ENCODE results near the gene ELAVL2.

ELAVL2 gene

GRCh38 chr9:23821375-23822181, 4.5 kb downstream of the ELAVL2 start:
- no peak for DNase-seq (ENCODE audit: low spot score)

DNA sequence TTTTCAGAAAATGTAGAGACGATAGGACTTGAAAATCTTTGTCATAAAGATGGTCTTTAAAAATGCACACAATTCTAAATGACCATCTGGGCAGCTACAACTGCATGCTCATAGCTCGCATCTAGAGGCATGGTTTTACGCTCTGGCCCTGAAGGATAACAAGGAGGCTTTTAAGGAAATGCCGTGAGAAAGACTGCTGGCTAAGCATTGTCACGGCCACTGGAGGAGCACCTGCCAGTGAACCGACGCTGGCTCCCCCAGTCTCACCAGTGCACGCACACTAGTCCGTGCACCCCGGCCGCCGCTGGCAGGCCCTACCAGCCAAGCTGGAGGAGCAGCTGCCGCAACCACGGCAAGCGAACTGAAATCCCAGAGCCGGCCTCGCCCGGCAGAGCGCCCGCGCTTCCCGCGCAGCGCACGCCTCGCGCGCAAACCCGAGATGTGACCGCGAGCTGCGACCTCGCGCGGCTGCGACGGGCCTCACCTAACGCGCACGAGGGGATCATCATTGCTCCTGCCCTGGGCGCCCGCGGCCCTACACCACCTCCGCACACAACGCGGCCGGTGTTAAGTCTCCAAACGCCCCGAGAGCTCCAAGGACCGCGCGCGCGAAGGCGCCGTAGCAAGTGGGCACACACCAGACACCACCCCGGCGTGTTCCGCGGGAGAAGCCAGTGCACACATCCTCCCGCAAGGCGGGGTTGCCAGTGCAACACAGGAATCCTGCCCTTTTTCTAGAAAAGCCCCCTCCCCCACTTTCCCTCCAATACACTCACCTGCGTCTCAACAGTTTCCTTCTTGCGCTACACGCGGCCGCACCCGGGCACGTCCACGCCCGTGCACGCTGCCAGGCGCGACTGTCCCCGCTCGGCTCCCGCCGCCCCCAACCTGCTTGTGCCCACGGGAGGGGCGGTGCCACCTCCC, 5.3 kb downstream of the ELAVL2 start:
- DNase-seq (ENCODE audit: low spot score) = no peak

DNA sequence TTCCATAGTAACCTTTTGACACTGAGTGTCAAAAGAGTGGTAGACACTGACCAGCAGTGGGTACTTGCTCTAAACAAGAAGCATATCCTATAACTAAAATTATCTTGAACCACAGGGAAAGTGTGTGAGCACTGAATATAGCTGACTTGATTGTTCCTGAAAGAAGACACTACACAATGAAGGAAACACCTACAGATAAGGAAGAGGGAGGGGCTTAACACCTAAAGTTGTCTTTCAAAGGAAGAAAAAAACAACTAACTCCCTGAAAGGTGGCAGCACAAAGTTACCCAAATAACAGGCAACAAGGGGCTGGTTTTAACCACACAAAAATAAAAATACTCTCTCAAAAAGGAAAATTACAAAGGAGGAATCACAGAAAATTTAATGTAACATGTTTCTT, 6.6 kb downstream of the ELAVL2 start:
- DNase-seq (ENCODE audit: low spot score) = no peak

DNA sequence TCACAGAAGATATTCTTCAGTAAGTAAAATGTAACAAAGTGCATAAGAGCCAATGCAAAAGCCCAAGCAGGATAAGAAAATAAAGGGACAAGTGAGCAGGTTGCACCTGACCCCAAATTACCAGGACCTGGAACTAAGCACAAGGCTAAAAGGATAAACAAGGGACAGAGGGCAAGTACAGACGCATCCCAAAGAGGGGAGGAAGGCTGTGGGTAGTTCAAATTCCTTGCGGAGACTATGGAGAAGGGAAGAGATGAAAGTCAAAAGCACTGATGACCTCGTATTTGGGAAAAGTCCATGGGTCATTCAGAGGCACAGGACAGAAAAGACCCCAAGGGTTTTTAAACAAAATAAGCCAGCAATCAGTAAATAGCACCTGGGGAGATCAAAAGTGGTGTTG, 11.8 kb downstream of the ELAVL2 start:
- no peak for DNase-seq (ENCODE audit: low spot score)

- DNase-seq (ENCODE audit: low spot score) = no peak
Observed at GRCh38 chr9:23812673-23813072, 13.4 kb downstream of the ELAVL2 start.

GRCh38 chr9:23811633-23812032, 14.4 kb downstream of the ELAVL2 start:
- no peak for DNase-seq (ENCODE audit: low spot score)

DNA sequence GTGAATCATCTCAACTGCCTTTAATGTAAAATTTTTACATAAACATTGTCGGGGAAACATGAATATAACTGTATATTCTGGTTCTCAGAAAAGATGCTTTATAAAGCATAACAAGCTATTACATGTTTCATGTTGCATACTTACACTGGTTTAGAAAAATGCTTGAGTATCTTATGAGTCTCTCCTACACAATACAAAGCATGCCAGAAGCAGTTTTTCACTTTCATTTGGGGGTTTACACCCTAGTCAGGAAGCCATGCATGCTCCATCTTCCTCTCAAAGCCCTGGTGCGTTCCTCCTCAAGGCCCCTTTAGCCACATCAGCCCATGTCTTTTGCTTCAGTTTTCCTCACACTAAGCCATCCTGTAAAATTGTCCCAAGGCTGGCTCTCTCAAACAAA, 22.8 kb downstream of the ELAVL2 start:
- DNase-seq (ENCODE audit: low spot score) = no peak

- no peak for DNase-seq (ENCODE audit: low spot score)
Observed at GRCh38 chr9:23801523-23801922, 24.5 kb downstream of the ELAVL2 start.

DNA sequence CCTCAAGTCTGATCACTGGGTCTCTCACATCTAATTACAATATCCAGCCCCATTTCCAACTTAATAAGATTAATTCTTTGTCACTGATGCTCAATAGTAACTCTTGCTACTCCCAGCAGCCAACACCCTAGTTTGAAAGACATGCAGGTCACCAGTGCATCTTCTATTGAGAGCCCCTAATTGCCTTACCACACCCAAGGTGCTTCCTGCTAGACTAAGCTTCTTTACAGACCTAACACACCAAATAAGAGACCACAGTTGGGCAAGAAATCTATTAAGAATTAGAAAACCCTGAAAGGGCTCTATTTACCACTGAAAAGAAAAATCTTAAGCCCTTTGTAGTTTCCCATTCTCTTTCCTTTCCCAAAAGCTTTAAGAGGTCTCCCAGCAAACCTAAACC, 26.5 kb downstream of the ELAVL2 start:
- no peak for DNase-seq (ENCODE audit: low spot score)

DNA sequence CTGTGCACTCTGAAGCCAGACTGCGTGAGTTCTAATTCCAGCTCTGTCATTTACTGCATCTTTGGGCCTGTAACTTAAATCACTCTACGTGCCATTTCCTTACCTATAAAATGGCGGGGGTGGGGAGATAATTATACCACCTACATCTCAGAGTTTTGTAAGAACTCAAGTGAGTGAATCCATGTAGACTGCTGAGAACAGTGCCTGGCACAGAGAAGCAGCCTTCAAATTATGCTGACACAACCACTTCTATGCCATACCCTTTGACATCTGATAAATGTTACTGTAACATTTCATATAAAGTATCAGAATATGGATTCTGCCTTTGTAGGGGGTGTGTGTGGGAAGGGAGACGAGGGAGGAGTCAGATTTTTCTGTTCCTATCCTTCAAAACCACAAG, 27.7 kb downstream of the ELAVL2 start:
- no peak for DNase-seq (ENCODE audit: low spot score)

- DNase-seq (ENCODE audit: low spot score) = no peak
Observed at GRCh38 chr9:23796209-23796608, 29.8 kb downstream of the ELAVL2 start.

DNA sequence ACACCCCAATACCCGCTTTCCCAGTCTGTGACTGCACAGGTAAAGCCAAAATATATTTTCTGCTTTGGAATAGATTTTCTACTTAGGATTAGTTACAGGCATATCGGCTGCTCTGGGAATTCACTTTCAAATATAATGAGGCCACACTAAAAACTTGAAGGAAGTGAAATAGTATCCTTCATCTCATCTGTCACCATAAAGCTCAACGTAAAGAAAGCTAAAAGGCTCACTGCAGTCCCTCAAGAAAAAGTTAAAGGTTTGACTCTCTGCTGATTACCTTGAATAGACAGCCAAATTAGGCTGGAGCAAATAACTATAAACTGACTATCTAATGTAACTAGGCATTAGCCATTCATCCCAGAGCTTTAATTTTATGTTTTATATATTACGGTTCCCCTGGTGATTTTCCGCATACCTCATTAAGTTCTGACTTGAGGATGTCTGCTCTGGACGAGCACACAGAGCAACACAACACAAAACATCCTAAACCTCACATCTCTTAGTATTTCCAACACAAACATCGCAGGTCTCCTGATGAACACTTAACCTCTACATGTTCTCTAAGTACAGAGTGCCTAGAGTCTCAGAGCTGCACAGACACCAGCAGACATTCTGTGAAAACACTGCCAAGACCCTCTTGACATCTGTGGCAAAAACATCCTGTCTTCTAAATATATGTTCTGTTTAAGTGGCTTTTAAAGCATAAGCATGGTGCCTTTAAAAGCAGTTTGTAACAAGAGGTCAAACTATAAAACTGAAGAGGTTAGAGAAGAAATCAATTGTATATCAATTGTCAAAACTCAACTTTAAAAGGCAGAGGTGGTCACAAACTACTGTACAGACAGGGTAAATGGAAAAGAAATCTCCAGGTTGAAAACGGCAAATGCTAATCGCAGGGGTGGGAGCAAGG, 35.4 kb downstream of the ELAVL2 start:
- DNase-seq (ENCODE audit: low spot score) = no peak

DNA sequence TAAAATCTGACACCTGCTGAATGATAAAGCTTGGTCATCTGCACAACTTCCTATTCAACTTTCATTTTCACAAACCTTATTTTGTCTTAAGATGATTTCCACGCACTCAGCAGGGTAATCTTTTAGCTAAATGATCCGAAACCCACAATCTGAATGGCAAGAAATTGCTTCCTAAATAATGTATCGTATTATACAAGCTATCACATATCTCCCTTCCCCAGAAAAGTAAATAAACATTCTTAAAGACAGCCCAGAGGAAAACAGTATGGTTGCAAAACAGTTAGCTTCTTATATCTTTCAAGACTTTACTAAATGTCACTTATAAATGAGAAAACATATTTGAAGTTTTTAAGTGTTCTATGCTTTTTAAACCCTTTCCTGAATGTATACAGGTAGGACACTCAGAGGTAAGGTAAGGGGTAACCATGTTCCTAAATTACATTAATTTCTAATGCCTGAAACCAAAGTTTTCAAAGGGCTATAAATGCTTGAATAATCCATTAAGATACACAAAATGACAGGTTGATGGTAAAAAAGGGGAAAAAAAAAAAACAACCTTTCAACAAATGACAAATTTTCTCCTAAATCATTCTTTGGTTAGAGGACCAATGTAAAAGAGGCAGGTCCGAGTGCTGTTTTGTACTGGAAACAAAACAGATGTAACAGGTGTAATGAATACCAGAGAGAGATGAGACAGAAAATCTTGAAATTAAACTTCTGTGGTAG, 36.3 kb downstream of the ELAVL2 start:
- no peak for DNase-seq (ENCODE audit: low spot score)

DNA sequence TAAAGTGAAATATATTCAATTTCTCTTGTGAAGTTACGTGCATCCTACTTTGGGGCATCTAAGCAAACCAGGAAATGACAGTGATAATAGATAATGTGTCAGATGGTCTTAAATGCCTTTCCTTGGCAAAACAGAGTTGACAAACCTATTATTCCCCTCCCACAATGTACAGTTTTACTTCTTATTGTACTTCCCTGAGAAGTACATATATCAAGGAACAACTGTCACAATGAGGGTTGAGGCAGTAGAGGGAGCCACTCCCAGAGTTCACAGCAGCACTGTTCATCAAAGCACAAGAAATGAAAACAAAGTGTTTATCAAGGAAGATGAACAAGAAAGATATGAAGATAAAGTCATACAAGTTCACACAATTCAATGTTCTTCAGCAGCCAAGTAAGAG, 41.1 kb downstream of the ELAVL2 start:
- DNase-seq (ENCODE audit: low spot score) = no peak

DNA sequence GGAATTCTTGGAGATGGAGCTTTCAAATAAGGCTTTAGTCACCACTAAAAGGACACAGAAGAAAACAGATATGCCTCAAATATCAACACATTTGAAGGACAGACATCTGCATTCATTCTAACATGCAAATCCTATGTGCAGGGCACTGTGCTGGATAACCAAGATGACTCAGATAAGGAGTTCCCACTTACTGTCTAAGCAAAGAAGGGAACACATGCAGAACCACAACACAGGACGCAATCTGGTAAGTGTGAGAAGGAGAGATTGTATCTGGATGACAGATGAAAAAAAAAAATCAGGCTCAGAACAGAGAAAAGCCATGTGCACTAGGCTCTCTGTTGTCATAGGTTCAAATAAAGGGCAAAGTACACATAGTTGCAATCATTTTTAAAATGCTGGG, 42.5 kb downstream of the ELAVL2 start:
- DNase-seq (ENCODE audit: low spot score) = no peak

GRCh38 chr9:23779220-23779619, 46.8 kb downstream of the ELAVL2 start:
- no peak for DNase-seq (ENCODE audit: low spot score)

DNA sequence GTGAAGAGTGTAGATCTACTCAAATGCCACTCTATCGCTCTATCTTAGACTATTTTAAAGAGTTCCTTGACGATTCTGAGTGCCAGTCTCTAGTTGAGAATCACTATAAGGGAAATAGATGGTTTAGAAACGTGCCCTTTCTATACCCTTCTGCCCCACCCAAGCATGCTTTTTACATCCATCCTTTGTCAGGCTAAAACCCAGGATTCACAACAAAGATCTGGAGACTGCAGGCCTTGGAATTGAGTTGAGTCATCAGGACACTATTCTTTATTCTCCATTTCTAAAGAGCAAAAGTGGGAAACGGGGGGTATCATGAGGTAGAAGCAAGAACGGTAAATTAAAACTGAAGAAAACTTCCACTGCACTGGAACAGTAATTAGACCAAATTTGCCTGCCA, 48.7 kb downstream of the ELAVL2 start:
- DNase-seq (ENCODE audit: low spot score) = no peak

GRCh38 chr9:23775549-23775948, 50.5 kb downstream of the ELAVL2 start:
- no peak for DNase-seq (ENCODE audit: low spot score)

- DNase-seq (ENCODE audit: low spot score) = no peak
Observed at GRCh38 chr9:23774266-23774665, 51.8 kb downstream of the ELAVL2 start.

GRCh38 chr9:23772385-23772783, 53.7 kb downstream of the ELAVL2 start:
- DNase-seq (ENCODE audit: low spot score) = no peak

GRCh38 chr9:23771746-23772384, 54.2 kb downstream of the ELAVL2 start:
- DNase-seq (ENCODE audit: low spot score) = no peak

Data from cerebellar cortex (tissue), 1 donor.